Osteocyte (in vitro differentiated cells): Measurements from ENCODE around the gene CD101. TPM values are rescaled to one million over a fixed set of nuclear protein-coding genes. Genes with fewer than 3 reads are reported as not detected.

Experiments used
- DNase-seq: peaks from one replicate; pipeline ENCODE4 v3.0.0; 2021; ENCODE audit warnings: mixed read lengths; ENCODE audit not compliant: unreplicated experiment; ENCODE audit errors: extremely low spot score
- H3K27ac Mint-ChIP-seq: one replicate; pipeline ENCODE4 v1.8.0; 2021; ENCODE audit warnings: mild to moderate bottlenecking, mixed read lengths; ENCODE audit not compliant: unreplicated experiment
- H3K27me3 Mint-ChIP-seq: one replicate; pipeline ENCODE4 v1.8.0; 2021; ENCODE audit warnings: mixed read lengths; ENCODE audit not compliant: unreplicated experiment
- H3K36me3 Mint-ChIP-seq: one replicate; pipeline ENCODE4 v1.8.0; 2021; ENCODE audit warnings: mixed read lengths; ENCODE audit not compliant: unreplicated experiment
- H3K4me1 Mint-ChIP-seq: one replicate; pipeline ENCODE4 v1.8.0; 2021; ENCODE audit warnings: mixed read lengths; ENCODE audit not compliant: unreplicated experiment
- H3K4me3 Mint-ChIP-seq: one replicate; pipeline ENCODE4 v1.8.0; 2021; ENCODE audit warnings: mild to moderate bottlenecking, moderate library complexity, mixed read lengths; ENCODE audit not compliant: unreplicated experiment
- H3K9me3 Mint-ChIP-seq: one replicate; pipeline ENCODE4 v1.8.0; 2021; ENCODE audit warnings: mixed read lengths; ENCODE audit not compliant: unreplicated experiment
- total RNA-seq: library from RNA; stranded (reverse); gene quantifications from 2 replicates; pipeline ENCODE4 v1.2.1, GENCODE V29; 2021
- TF ChIP-seq, protein P1 (sequence below): fragments of 200-600 bp; sonication (generic); IDR thresholded peaks from 2 replicates; pipeline ENCODE4 v1.5.0; 2021; ENCODE audit warnings: antibody characterized with exemption, mild to moderate bottlenecking, moderate library complexity

Gene CD101
- total RNA-seq, 1 donor from 2014 or later = 0.78 TPM

DNA sequence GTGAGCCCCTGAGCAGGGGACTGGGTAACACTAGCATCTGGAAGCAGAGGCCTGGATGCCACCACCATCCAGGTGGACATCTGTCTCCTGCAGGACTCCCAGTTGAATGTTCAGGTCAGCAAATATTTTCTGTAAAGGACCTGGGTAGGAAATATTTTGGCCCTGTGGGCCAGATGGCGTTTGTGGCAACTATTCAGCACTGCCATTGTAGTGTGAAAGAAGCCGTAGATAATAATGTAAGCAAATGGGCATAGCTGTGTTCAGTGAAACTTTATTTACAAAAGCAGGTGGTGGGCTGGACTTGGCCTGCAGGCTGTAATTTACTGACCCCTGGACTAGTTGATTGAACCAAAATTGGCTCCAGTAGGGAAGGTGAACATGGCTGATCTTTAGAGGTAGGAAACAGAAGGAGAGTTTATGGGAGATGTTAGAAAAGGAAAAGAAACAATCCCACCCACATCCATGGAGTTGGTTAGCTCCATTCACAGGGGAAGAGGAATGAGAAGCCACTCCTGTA lies 20.0 kb upstream of the CD101 start:
- Mint-ChIP-seq H3K9me3 (peaks cover 3% of the 10 kb centered on the region), H3K4me1 (peaks cover 5% of the 10 kb centered on the region), H3K27me3 (no peaks in the 10 kb centered on the region), H3K27ac (no peak overlapping the region), H3K4me3 (no peak overlapping the region), H3K36me3 (peaks cover 2% of the 10 kb centered on the region)
- no peak for DNase-seq
- TF ChIP-seq, protein P1, sequence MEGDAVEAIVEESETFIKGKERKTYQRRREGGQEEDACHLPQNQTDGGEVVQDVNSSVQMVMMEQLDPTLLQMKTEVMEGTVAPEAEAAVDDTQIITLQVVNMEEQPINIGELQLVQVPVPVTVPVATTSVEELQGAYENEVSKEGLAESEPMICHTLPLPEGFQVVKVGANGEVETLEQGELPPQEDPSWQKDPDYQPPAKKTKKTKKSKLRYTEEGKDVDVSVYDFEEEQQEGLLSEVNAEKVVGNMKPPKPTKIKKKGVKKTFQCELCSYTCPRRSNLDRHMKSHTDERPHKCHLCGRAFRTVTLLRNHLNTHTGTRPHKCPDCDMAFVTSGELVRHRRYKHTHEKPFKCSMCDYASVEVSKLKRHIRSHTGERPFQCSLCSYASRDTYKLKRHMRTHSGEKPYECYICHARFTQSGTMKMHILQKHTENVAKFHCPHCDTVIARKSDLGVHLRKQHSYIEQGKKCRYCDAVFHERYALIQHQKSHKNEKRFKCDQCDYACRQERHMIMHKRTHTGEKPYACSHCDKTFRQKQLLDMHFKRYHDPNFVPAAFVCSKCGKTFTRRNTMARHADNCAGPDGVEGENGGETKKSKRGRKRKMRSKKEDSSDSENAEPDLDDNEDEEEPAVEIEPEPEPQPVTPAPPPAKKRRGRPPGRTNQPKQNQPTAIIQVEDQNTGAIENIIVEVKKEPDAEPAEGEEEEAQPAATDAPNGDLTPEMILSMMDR = no peak

DNA sequence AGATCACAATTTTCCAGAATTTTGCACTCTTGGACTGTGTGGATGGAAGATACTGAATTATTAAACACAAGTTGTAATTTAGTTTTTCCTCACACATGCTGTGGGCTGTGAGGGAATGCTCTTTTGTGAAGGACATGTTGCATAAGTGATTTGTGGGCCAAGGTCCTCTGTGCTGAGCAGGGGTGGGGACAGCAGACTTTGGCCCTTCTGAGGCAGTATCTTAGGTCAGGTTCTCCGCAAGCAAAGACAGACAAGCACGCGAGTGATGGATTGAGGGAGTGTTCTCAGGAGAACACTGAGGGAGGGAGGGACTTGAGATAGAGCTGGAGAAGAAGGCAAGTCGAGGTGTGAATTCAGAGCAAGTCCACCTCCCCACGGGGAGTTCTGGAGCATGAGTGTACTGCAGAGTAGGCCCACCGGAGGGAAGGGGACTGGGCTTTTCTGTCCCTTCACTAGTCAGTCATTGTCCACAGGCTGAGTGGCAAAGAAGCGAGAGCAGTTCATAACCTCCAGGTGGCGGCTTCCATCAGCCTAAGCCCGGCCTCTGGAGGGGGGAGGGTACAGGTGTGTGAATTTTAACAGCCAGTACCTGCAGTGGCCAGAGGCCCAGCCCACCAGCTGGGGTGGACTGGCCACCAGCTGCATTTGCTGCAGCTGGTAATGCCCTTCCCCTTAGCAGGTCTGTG lies 19.1 kb upstream of the CD101 start:
- TF ChIP-seq, protein P1 = no peak
- Mint-ChIP-seq H3K27ac (no peak overlapping the region), H3K27me3 (no peaks in the 10 kb centered on the region), H3K4me1 (peaks cover 5% of the 10 kb centered on the region), H3K9me3 (peaks cover 3% of the 10 kb centered on the region), H3K36me3 (peaks cover 2% of the 10 kb centered on the region), H3K4me3 (no peak overlapping the region)
- DNase-seq = no peak

DNA sequence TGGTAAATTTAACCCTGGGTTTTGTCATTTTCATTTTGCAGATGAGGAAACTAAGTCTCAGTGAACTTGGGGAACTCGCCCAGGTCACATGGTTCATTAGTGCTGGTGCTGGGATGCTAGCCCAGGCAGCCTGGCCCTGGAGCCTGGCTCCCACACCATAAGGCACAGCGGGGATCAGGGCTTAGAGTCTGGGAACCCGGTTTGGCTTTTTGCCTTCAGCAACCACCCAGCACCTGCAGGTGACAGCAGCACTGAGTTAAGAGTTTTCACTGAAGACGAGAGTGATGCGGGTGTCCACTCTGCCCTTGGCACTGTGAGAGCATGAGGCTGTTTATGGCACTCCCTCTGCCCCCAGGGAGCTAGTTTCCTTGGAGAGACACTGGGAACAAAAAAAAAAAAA lies 18.4 kb upstream of the CD101 start:
- H3K4me3 Mint-ChIP-seq = no peak overlapping the region
- H3K27ac Mint-ChIP-seq = no peak overlapping the region
- no peak for DNase-seq
- H3K4me1 Mint-ChIP-seq = peaks cover 6% of the 10 kb centered on the region
- TF ChIP-seq, protein P1 = no peak
- H3K27me3 Mint-ChIP-seq = no peaks in the 10 kb centered on the region
- peaks cover 2% of the 10 kb centered on the region for H3K36me3 Mint-ChIP-seq
- H3K9me3 Mint-ChIP-seq = peaks cover 3% of the 10 kb centered on the region

DNA sequence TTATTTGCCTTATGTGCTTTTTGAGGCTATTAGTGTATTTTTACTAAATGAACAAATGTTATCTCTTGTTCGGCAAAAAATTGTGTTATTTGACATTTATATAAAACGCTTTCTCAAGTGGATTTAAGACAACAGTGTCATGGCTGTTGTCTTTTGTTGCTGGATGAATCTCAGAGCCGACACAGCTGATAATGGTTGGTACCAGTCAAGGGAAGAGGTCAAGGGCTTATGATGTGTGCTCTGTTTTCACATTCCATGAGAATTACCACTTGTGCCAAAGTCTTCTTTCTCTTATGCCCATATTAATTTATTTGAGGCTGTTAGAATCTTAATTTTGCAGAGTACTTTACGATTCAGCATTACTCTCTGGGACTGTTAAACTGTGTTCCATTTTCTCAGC lies 17.9 kb upstream of the CD101 start:
- Mint-ChIP-seq H3K9me3 (peaks cover 3% of the 10 kb centered on the region), H3K27me3 (no peaks in the 10 kb centered on the region), H3K36me3 (peaks cover 2% of the 10 kb centered on the region), H3K27ac (no peak overlapping the region), H3K4me1 (peaks cover 11% of the 10 kb centered on the region), H3K4me3 (no peak overlapping the region)
- TF ChIP-seq, protein P1 = no peak
- DNase-seq = no peak

DNA sequence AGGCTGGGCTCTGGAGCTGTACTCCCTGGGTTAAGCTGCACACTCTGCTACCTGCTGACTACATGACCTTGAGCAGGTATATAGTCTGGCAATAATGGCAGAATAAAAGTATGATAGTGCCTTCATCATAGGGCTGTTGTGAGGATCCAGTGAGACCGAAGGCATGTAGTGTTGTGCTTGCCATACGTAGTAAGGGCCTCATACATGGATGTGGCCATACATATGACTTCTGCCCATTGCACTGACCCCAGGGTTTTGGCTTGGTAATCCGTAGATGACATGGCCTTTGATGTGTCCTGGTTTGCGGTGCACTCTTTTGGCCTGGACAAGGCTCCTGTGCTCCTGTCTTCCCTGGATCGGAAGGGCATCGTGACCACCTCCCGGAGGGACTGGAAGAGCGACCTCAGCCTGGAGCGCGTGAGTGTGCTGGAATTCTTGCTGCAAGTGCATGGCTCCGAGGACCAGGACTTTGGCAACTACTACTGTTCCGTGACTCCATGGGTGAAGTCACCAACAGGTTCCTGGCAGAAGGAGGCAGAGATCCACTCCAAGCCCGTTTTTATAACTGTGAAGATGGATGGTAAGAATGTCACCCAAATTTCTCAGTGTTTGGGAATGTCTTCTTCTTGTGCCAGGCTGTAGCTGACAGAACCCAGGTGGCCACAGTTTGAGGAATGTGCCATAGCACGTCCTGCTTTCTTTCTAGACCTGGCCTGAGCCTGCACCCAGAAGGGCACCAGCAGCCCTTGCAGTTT lies 17.0 kb upstream of the CD101 start:
- Mint-ChIP-seq H3K36me3 (peaks cover 2% of the 10 kb centered on the region), H3K4me1 (peaks cover 12% of the 10 kb centered on the region), H3K27ac (no peak overlapping the region), H3K4me3 (no peak overlapping the region), H3K9me3 (no peaks in the 10 kb centered on the region), H3K27me3 (no peaks in the 10 kb centered on the region)
- no peak for DNase-seq
- TF ChIP-seq, protein P1 = no peak
